KMS-11 (cell line): ENCODE results near the gene CKAP2L.

ENCODE experiments used
- H2AFZ ChIP-seq: fragments of 200-600 bp; sonication (generic); 2 replicates; pipeline ENCODE4 v1.6.1; 2016; ENCODE audit warnings: antibody characterized with exemption, mixed run types, low read depth
- H3K27ac ChIP-seq: fragments of 200-600 bp; sonication (generic); 2 replicates; pipeline ENCODE4 v1.6.1; 2016; ENCODE audit warnings: mild to moderate bottlenecking, mixed run types
- H3K27me3 ChIP-seq: fragments of 200-600 bp; sonication (generic); 2 replicates; pipeline ENCODE4 v1.6.1; 2017; ENCODE audit warnings: mild to moderate bottlenecking, low read depth, mixed run types, moderate library complexity; ENCODE audit not compliant: insufficient read depth
- H3K36me3 ChIP-seq: fragments of 200-600 bp; sonication (generic); 2 replicates; pipeline ENCODE4 v1.6.1; 2017; ENCODE audit warnings: mild to moderate bottlenecking, mixed run types; ENCODE audit not compliant: insufficient read depth
- H3K4me1 ChIP-seq: fragments of 200-600 bp; sonication (generic); 2 replicates; pipeline ENCODE4 v1.6.1; 2016; ENCODE audit warnings: mild to moderate bottlenecking, low read depth, mixed run types; ENCODE audit not compliant: poor library complexity, severe bottlenecking
- H3K4me2 ChIP-seq: fragments of 200-600 bp; sonication (generic); 2 replicates; pipeline ENCODE4 v1.7.0; 2016; ENCODE audit warnings: mild to moderate bottlenecking, mixed run types
- H3K4me3 ChIP-seq: fragments of 200-600 bp; sonication (generic); IDR thresholded peaks from 2 replicates; pipeline ENCODE4 v1.6.1; 2017; ENCODE audit warnings: low read depth, low read length, mixed read lengths; ENCODE audit not compliant: insufficient read depth
- H3K79me2 ChIP-seq: fragments of 200-600 bp; sonication (generic); 2 replicates; pipeline ENCODE4 v1.6.1; 2016; ENCODE audit warnings: low read depth, mixed run types; ENCODE audit not compliant: insufficient read depth
- H3K9ac ChIP-seq: fragments of 200-600 bp; sonication (generic); 2 replicates; pipeline ENCODE4 v1.6.1; 2016; ENCODE audit warnings: mild to moderate bottlenecking, mixed run types
- H4K20me1 ChIP-seq: fragments of 200-600 bp; sonication (generic); 2 replicates; pipeline ENCODE4 v1.6.1; 2016; ENCODE audit warnings: mild to moderate bottlenecking, mixed run types; ENCODE audit not compliant: insufficient read depth
- CTCF ChIP-seq: fragments of 200-600 bp; sonication (generic); conservative IDR thresholded peaks from 2 replicates; pipeline ENCODE4 v1.6.1; 2017; ENCODE audit warnings: low read depth, mild to moderate bottlenecking, antibody characterized with exemption, low read length, moderate library complexity, mixed read lengths

CKAP2L gene

GRCh38 chr2:112788653-112789052, 24.2 kb upstream of the CKAP2L start:
- H2AFZ ChIP-seq: no peak overlapping the region
- H3K4me2 ChIP-seq: no peak overlapping the region
- no peaks in the 10 kb centered on the region for H3K36me3 ChIP-seq
- no peak for TF ChIP-seq CTCF
- no peaks in the 10 kb centered on the region for H3K79me2 ChIP-seq
- H3K27me3 ChIP-seq: no peaks in the 10 kb centered on the region
- H3K27ac ChIP-seq: no peak overlapping the region
- H3K4me1 ChIP-seq: no peaks in the 10 kb centered on the region
- H3K4me3 ChIP-seq: no peak overlapping the region
- no peak overlapping the region for H3K9ac ChIP-seq
- no peaks in the 10 kb centered on the region for H4K20me1 ChIP-seq

- TF ChIP-seq CTCF: no peak
- H3K4me2 ChIP-seq: no peak overlapping the region
- H3K36me3 ChIP-seq: no peaks in the 10 kb centered on the region
- no peak overlapping the region for H3K9ac ChIP-seq
- no peaks in the 10 kb centered on the region for H3K79me2 ChIP-seq
- no peak overlapping the region for H2AFZ ChIP-seq
- H3K27me3 ChIP-seq: no peaks in the 10 kb centered on the region
- no peak overlapping the region for H3K27ac ChIP-seq
- no peak overlapping the region for H3K4me3 ChIP-seq
- no peaks in the 10 kb centered on the region for H3K4me1 ChIP-seq
- H4K20me1 ChIP-seq: no peaks in the 10 kb centered on the region
Measured at GRCh38 chr2:112787729-112788393, 23.5 kb upstream of the CKAP2L start.

- H3K4me3 ChIP-seq: no peak overlapping the region
- no peak overlapping the region for H2AFZ ChIP-seq
- no peaks in the 10 kb centered on the region for H3K27me3 ChIP-seq
- no peak overlapping the region for H3K27ac ChIP-seq
- no peaks in the 10 kb centered on the region for H3K4me1 ChIP-seq
- H3K4me2 ChIP-seq: no peak overlapping the region
- no peak overlapping the region for H3K9ac ChIP-seq
- H4K20me1 ChIP-seq: no peaks in the 10 kb centered on the region
- H3K79me2 ChIP-seq: no peaks in the 10 kb centered on the region
- TF ChIP-seq CTCF: no peak
- no peaks in the 10 kb centered on the region for H3K36me3 ChIP-seq
Measured at GRCh38 chr2:112787294-112787693, 22.9 kb upstream of the CKAP2L start.

GRCh38 chr2:112784199-112785189, 20.1 kb upstream of the CKAP2L start, which contains the start of gene IL1A:
Gene IL1A (minus strand): TSS chr2:112784493. CDS start chr2:112783770, 723 bp downstream.
- H3K79me2 ChIP-seq: no peaks in the 10 kb centered on the region
- no peaks in the 10 kb centered on the region for H3K4me1 ChIP-seq
- H3K27ac ChIP-seq: no peak within 1 kb of the TSS
- H3K36me3 ChIP-seq: no peaks in the 10 kb centered on the region
- no peak within 1 kb of the TSS for H2AFZ ChIP-seq
- H4K20me1 ChIP-seq: no peaks in the 10 kb centered on the region
- H3K27me3 ChIP-seq: no peaks in the 10 kb centered on the region
- H3K4me3 ChIP-seq: no peak within 1 kb of the TSS
- no peak for TF ChIP-seq CTCF
- H3K4me2 ChIP-seq: no peak within 1 kb of the TSS
- no peak within 1 kb of the TSS for H3K9ac ChIP-seq
